ENCODE results near the gene NCAPG2.

NCAPG2 gene

GRCh38 chr7:158732494-158733219 lies 28.1 kb upstream of the NCAPG2 start:
- Histone ChIP-seq H3K4me3 (ENCODE audit: low read depth, low read length) (no peak overlapping the region), H3K27me3 (no peaks in the 10 kb centered on the region), H3K4me1 (no peaks in the 10 kb centered on the region), H3K36me3 (no peaks in the 10 kb centered on the region; the same call in 1 of the 2 replicates), H3K9me3 (no peaks in the 10 kb centered on the region)
- TF ChIP-seq, protein P1, sequence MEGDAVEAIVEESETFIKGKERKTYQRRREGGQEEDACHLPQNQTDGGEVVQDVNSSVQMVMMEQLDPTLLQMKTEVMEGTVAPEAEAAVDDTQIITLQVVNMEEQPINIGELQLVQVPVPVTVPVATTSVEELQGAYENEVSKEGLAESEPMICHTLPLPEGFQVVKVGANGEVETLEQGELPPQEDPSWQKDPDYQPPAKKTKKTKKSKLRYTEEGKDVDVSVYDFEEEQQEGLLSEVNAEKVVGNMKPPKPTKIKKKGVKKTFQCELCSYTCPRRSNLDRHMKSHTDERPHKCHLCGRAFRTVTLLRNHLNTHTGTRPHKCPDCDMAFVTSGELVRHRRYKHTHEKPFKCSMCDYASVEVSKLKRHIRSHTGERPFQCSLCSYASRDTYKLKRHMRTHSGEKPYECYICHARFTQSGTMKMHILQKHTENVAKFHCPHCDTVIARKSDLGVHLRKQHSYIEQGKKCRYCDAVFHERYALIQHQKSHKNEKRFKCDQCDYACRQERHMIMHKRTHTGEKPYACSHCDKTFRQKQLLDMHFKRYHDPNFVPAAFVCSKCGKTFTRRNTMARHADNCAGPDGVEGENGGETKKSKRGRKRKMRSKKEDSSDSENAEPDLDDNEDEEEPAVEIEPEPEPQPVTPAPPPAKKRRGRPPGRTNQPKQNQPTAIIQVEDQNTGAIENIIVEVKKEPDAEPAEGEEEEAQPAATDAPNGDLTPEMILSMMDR (IDR thresholded peaks at IDR 0.05; ENCODE audit: low read depth, low read length): no peak
- DNase-seq: no peak

- Histone ChIP-seq H3K4me1 (no peaks in the 10 kb centered on the region), H3K9me3 (no peaks in the 10 kb centered on the region), H3K27me3 (no peaks in the 10 kb centered on the region), H3K4me3 (ENCODE audit: low read depth, low read length) (no peak overlapping the region), H3K36me3 (no peaks in the 10 kb centered on the region)
- DNase-seq: no peak
- TF ChIP-seq, protein P1 (IDR thresholded peaks at IDR 0.05; ENCODE audit: low read depth, low read length): no peak
Observed at GRCh38 chr7:158731761-158732160, 27.2 kb upstream of the NCAPG2 start.

DNA sequence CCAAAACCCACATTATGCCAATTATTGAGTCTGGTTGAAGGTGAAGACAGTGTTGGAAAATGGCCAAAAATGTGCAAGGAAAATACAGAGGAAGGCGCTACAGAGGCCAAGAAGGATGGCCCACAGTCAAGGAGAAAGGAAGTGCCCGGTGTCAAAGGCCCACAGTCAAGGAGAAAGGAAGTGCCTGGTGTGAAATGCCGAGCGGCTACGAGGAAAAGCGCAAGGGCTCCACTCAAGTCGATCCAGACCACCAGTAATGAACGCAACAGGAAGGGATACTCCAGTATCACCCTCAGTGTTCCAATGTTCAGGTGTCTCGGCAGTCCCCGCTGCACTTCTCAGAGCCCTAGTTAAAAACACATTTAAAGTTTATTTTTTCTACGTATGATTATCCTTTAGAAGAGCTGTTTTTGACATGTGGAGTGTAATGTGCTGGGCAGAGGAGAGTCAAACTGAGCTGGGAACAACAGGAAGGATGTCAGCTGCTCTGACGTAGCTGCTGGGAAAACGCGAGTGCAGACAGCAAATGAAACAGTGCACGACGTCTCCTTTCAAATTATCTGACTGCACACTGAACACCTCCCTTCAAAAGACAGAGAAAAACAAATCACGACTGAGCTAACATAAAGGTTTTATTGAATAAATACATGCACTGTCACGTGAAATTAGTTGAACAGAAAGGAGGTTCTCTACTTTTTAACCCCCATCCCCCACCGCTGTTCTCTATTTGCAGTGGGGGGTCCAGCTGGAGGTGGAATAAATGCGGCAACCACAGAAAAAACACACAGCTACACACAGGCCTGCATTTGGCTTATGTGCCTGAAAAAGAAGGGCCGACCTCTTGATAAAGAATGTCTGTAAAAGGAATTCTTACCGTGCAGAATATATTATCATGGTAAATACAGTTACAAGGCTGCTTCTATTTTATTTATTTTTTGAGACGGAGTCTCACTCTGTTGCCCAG lies 26.1 kb upstream of the NCAPG2 start:
- no peak for DNase-seq
- Histone ChIP-seq H3K27me3 (no peaks in the 10 kb centered on the region), H3K9me3 (no peaks in the 10 kb centered on the region), H3K4me1 (no peaks in the 10 kb centered on the region), H3K36me3 (no peaks in the 10 kb centered on the region), H3K4me3 (ENCODE audit: low read depth, low read length) (no peak overlapping the region)
- TF ChIP-seq, protein P1 (IDR thresholded peaks at IDR 0.05; ENCODE audit: low read depth, low read length): no peak

GRCh38 chr7:158729646-158730382 lies 25.2 kb upstream of the NCAPG2 start:
- Histone ChIP-seq H3K4me3 (ENCODE audit: low read depth, low read length) (no peak overlapping the region), H3K9me3 (no peaks in the 10 kb centered on the region), H3K27me3 (no peaks in the 10 kb centered on the region), H3K36me3 (no peaks in the 10 kb centered on the region), H3K4me1 (no peaks in the 10 kb centered on the region)
- TF ChIP-seq, protein P1 (IDR thresholded peaks at IDR 0.05; ENCODE audit: low read depth, low read length): no peak
- no peak for DNase-seq

GRCh38 chr7:158728911-158729645 lies 24.5 kb upstream of the NCAPG2 start:
- no peaks in the 10 kb centered on the region for H3K27me3 ChIP-seq
- DNase-seq: no peak
- no peaks in the 10 kb centered on the region for H3K4me1 ChIP-seq
- H3K4me3 ChIP-seq (ENCODE audit: low read depth, low read length): no peak overlapping the region
- no peaks in the 10 kb centered on the region for H3K36me3 ChIP-seq
- TF ChIP-seq, protein P1 (IDR thresholded peaks at IDR 0.05; ENCODE audit: low read depth, low read length): no peak
- no peaks in the 10 kb centered on the region for H3K9me3 ChIP-seq
